ENCODE results near the gene DCAF8L1.

DNA sequence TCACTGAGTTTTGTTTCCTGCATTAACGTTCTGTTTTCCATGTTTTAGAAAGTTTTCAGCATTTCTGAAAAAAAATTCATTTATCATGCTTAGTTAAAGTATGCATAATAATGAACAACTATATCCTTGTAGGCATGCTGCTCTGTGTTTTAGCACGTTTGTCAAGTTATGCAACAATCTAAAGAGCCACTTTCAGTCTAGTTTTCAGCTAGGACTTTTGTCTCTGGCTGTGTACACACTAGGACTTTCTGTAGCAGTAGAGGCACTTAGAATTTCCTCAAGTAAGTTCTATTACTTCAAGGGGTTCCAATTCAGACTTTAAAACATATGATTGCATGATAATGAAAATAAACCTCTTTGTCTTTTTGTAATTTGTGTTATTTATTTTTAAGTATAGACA, 12.4 kb downstream of the DCAF8L1 start:
- TF ChIP-seq CTCF (IDR thresholded peaks at IDR 0.05) (no peak), POLR2A (IDR thresholded peaks at IDR 0.05) (no peak)
